H1 (cell line): ENCODE measurements around the gene PAK5. TPM values are rescaled to one million over a fixed set of nuclear protein-coding genes. Genes with fewer than 3 reads are reported as not detected.

ENCODE experiments used
- CTCF ChIA-PET: fragments of 300-600 bp; sonication (Branson Sonifier 250); formaldehyde crosslinking; loops from one replicate; lab custom pipeline; 2021; ENCODE audit not compliant: partially characterized antibody; lab: Charles Lee
- POLR2A ChIA-PET: fragments of 300-600 bp; sonication (Branson Sonifier 250); formaldehyde crosslinking; loops from one replicate; lab custom pipeline; 2021; ENCODE audit warnings: inconsistent platforms; ENCODE audit not compliant: partially characterized antibody; lab: Charles Lee
- DNase-seq, 2 experiments: peaks; one replicate each; pipeline versions ENCODE4 v3.0.0 to v3.0.0-alpha.2; 2010 to 2022; ENCODE audit warnings: low spot score in 2 of 2, low read depth in 1 of 2, mixed read lengths in 1 of 2
- FAIRE-seq: peaks from 2 replicates; lab custom pipeline; 2011; peaks lifted over from hg19 to GRCh38; lab: Jason Lieb, UNC
- H2AFZ ChIP-seq: 2 replicates; pipeline ENCODE4 v1.8.1; 2012; ENCODE audit warnings: low read length, inconsistent platforms
- H2AK5ac ChIP-seq: 2 replicates; pipeline ENCODE4 v1.6.1; 2013; ENCODE audit warnings: low read depth, low read length
- H2BK120ac ChIP-seq: replicated peaks from 2 replicates; pipeline ENCODE3; 2013; ENCODE audit warnings: low read depth, low read length, inconsistent platforms
- H2BK12ac ChIP-seq: 2 replicates; pipeline ENCODE4 v1.6.1; 2013; ENCODE audit warnings: low read depth, low read length
- H2BK15ac ChIP-seq: 2 replicates; pipeline ENCODE4 v1.6.1; 2013; ENCODE audit warnings: low read length
- H2BK20ac ChIP-seq: 2 replicates; pipeline ENCODE4 v1.6.1; 2013; ENCODE audit warnings: low read length
- H2BK5ac ChIP-seq: 2 replicates; pipeline ENCODE4 v1.6.1; 2013; ENCODE audit warnings: low read depth, low read length
- H3K14ac ChIP-seq: 2 replicates; pipeline ENCODE4 v1.6.1; 2013; ENCODE audit warnings: inconsistent platforms; ENCODE audit not compliant: insufficient read length
- H3K18ac ChIP-seq: 2 replicates; pipeline ENCODE4 v1.6.1; 2013; ENCODE audit warnings: low read length; ENCODE audit errors: extremely low read depth
- H3K23ac ChIP-seq: 2 replicates; pipeline ENCODE4 v1.6.1; 2013; ENCODE audit warnings: inconsistent platforms; ENCODE audit not compliant: insufficient read length
- H3K23me2 ChIP-seq: 2 replicates; pipeline ENCODE4 v1.6.1; 2013; ENCODE audit warnings: low read depth, low read length
- H3K27ac ChIP-seq: 2 replicates; pipeline ENCODE4 v1.6.1; 2011; ENCODE audit warnings: low read depth, low read length, inconsistent platforms
- H3K27me3 ChIP-seq, 4 experiments: replicated peaks in 1 of 4; 1 replicate in 1 of 4; 2 replicates in 3 of 4; pipeline versions ENCODE4 v1.6.1 to v1.8.1; 2011 to 2013; ENCODE audit warnings: low read length in 3 of 4, mild to moderate bottlenecking in 3 of 4, inconsistent platforms in 2 of 4, mixed read lengths in 2 of 4, moderate library complexity in 1 of 4; ENCODE audit not compliant: control insufficient read depth in 3 of 4, insufficient read depth in 3 of 4; ENCODE audit errors: extremely low read depth in 1 of 4
- H3K36me3 ChIP-seq, 4 experiments: 2 replicates each; pipeline versions ENCODE4 v1.6.1 to v1.8.1; 2011 to 2013; ENCODE audit warnings: mild to moderate bottlenecking in 4 of 4, low read length in 3 of 4, moderate library complexity in 2 of 4, control low read depth in 1 of 4, inconsistent platforms in 1 of 4; ENCODE audit not compliant: insufficient read depth in 4 of 4, control insufficient read depth in 2 of 4
- H3K4ac ChIP-seq: replicated peaks from 2 replicates; pipeline ENCODE3; 2013; ENCODE audit warnings: low read length, low read depth, mixed read lengths, inconsistent platforms; ENCODE audit not compliant: insufficient read length
- H3K4me1 ChIP-seq, 4 experiments: replicated peaks in 1 of 4; 1 replicate in 1 of 4; 2 replicates in 3 of 4; pipeline versions ENCODE4 v1.6.1 to v1.8.1; 2011 to 2013; ENCODE audit warnings: low read length in 3 of 4, inconsistent platforms in 2 of 4, mixed read lengths in 1 of 4; ENCODE audit not compliant: insufficient read depth in 4 of 4, control insufficient read depth in 3 of 4
- H3K4me2 ChIP-seq, 2 experiments: 2 replicates each; pipeline versions ENCODE4 v1.6.1 to v1.8.1; 2011 to 2013; ENCODE audit warnings: low read depth in 2 of 2, low read length in 2 of 2, control low read depth in 1 of 2, inconsistent platforms in 1 of 2, mild to moderate bottlenecking in 1 of 2; ENCODE audit not compliant: insufficient read depth in 1 of 2
- H3K4me3 ChIP-seq, 4 experiments: fragments of 200-600, 300-600 bp in 1 of 4; sonication (generic), shearing (Covaris generic), sonication (Bioruptor Twin) in 1 of 4; 2 replicates each; pipeline versions ENCODE4 v1.5.1 to v1.8.1; 2011 to 2016; ENCODE audit warnings: low read length in 4 of 4, low read depth in 3 of 4, control low read depth in 2 of 4, inconsistent platforms in 2 of 4, mild to moderate bottlenecking in 2 of 4, mixed read lengths in 1 of 4, moderate library complexity in 1 of 4; ENCODE audit not compliant: insufficient read depth in 2 of 4; ENCODE audit errors: extremely low read depth in 1 of 4
- H3K56ac ChIP-seq: replicated peaks from 2 replicates; pipeline ENCODE3; 2013; ENCODE audit warnings: low read depth, mild to moderate bottlenecking, mixed read lengths, low read length, inconsistent platforms; ENCODE audit not compliant: insufficient read length
- H3K79me1 ChIP-seq: 2 replicates; pipeline ENCODE4 v1.6.1; 2013; ENCODE audit warnings: low read depth, low read length, control low read depth
- H3K79me2 ChIP-seq, 2 experiments: 2 replicates each; pipeline versions ENCODE4 v1.6.1 to v1.8.1; 2012 to 2013; ENCODE audit warnings: low read length in 2 of 2, mild to moderate bottlenecking in 2 of 2, inconsistent platforms in 1 of 2; ENCODE audit not compliant: insufficient read depth in 2 of 2, control insufficient read depth in 1 of 2
- H3K9ac ChIP-seq, 4 experiments: replicated peaks in 1 of 4; 1 replicate in 1 of 4; 2 replicates in 3 of 4; pipeline versions ENCODE4 v1.6.1 to v1.8.1; 2011 to 2013; ENCODE audit warnings: low read depth in 3 of 4, low read length in 3 of 4, control low read depth in 2 of 4, mild to moderate bottlenecking in 2 of 4, moderate library complexity in 2 of 4, inconsistent platforms in 1 of 4; ENCODE audit errors: extremely low read depth in 1 of 4
- H3K9me3 ChIP-seq, 2 experiments: 2 replicates each; pipeline versions ENCODE4 v1.6.1 to v1.8.1; 2012 to 2013; ENCODE audit warnings: mild to moderate bottlenecking in 2 of 2, moderate library complexity in 2 of 2, control low read depth in 1 of 2, inconsistent platforms in 1 of 2, low read depth in 1 of 2, low read length in 1 of 2, mixed read lengths in 1 of 2; ENCODE audit not compliant: insufficient read depth in 2 of 2
- H4K20me1 ChIP-seq, 2 experiments: replicated peaks in 1 of 2; 2 replicates each; pipeline versions ENCODE3 to v1.8.1; 2011 to 2013; ENCODE audit warnings: inconsistent platforms in 2 of 2, low read length in 2 of 2, mild to moderate bottlenecking in 1 of 2; ENCODE audit not compliant: insufficient read depth in 2 of 2, control insufficient read depth in 1 of 2
- H4K5ac ChIP-seq: 2 replicates; pipeline ENCODE4 v1.6.1; 2013; ENCODE audit warnings: low read length, low read depth, mixed read lengths, inconsistent platforms; ENCODE audit not compliant: insufficient read length
- H4K8ac ChIP-seq: 2 replicates; pipeline ENCODE4 v1.8.0; 2013; ENCODE audit warnings: mild to moderate bottlenecking, moderate library complexity, low read length, inconsistent platforms; ENCODE audit not compliant: insufficient read depth; ENCODE audit errors: extremely low read depth
- H4K91ac ChIP-seq: replicated peaks from 2 replicates; pipeline ENCODE3; 2013; ENCODE audit warnings: low read length, mixed read lengths, inconsistent platforms; ENCODE audit not compliant: insufficient read length
- BRCA1 ChIP-seq: IDR thresholded peaks from 2 replicates; pipeline ENCODE4 v1.6.1; 2012; ENCODE audit warnings: low read depth, low read length, improper control_type of control experiment
- CBX5 ChIP-seq: fragments of 300-800, 300-1000 bp; sonication (generic); IDR thresholded peaks from 2 replicates; pipeline ENCODE4 v1.7.1; 2016; ENCODE audit warnings: antibody characterized with exemption, low read length, low read depth
- CHD2 ChIP-seq: IDR thresholded peaks from 2 replicates; pipeline ENCODE4 v1.6.1; 2012; ENCODE audit warnings: low read length, improper control_type of control experiment
- EGR1 ChIP-seq: IDR thresholded peaks from 2 replicates; pipeline ENCODE4 v1.6.1; 2011; ENCODE audit warnings: low read depth, low read length, borderline replicate concordance
- GABPA ChIP-seq: IDR thresholded peaks from 2 replicates; pipeline ENCODE4 v1.6.1; 2011; ENCODE audit warnings: mild to moderate bottlenecking, low read length, moderate library complexity, borderline replicate concordance; ENCODE audit not compliant: insufficient read depth
- MAFK ChIP-seq: IDR thresholded peaks from 2 replicates; pipeline ENCODE4 v1.6.1; 2012; ENCODE audit warnings: low read depth, mild to moderate bottlenecking, improper control_type of control experiment, low read length
- NRF1 ChIP-seq: IDR thresholded peaks from 2 replicates; pipeline ENCODE4 v1.6.1; 2011; ENCODE audit warnings: mild to moderate bottlenecking, low read depth, low read length, improper control_type of control experiment
- SP2 ChIP-seq: IDR thresholded peaks from 2 replicates; pipeline ENCODE4 v1.6.1; 2012; ENCODE audit warnings: mild to moderate bottlenecking, low read length, inconsistent platforms
- ZNF274 ChIP-seq: IDR thresholded peaks from 2 replicates; pipeline ENCODE4 v1.7.0; 2012; ENCODE audit warnings: low read length, borderline replicate concordance; ENCODE audit errors: extremely low read depth
- WGBS, 2 experiments: shearing (Covaris generic) in 1 of 2; methylation state at CpG; one replicate each; pipeline versions ENCODE4 v1.1.6 to v1.1.7; 2013 to 2015; ENCODE audit warnings: low lambda C conversion rate in 2 of 2, mixed read lengths in 2 of 2, inconsistent platforms in 1 of 2, low coverage in 1 of 2, missing lambda C conversion rate in 1 of 2; ENCODE audit not compliant: insufficient replicate concordance in 2 of 2, insufficient coverage in 1 of 2, insufficient read length in 1 of 2; ENCODE audit errors: extremely low coverage in 1 of 2, missing lambda C conversion rate in 1 of 2; 5-methylcytosine and 5-hydroxymethylcytosine counted together
- polyA plus RNA-seq, 7 experiments: library from polyadenylated mRNA; depleted of rRNA in 3 of 7; stranded (reverse) in 5 of 7; unstranded in 2 of 7; fragments of >200 nt in 5 of 7; fragments of 200-250 nt in 2 of 7; gene quantifications; 1 replicate in 5 of 7; 2 replicates in 1 of 7; 4 replicates in 1 of 7; pipeline versions ENCODE4 v1.2.1 to v1.2.3, GENCODE V29; 2011 to 2013; ENCODE audit warnings: missing spikeins in 2 of 7, mixed read lengths in 2 of 7
- total RNA-seq: library from RNA; stranded (reverse); fragmentation: NEBNext Ultra II Directional; extraction: Animal tissue kit (Norgen Biotek cat#: 25700); gene quantifications from 2 replicates; pipeline ENCODE4 v1.2.1, GENCODE V29; 2021

PAK5 gene
- total and polyA plus RNA-seq, 2 of the 8 experiments (the other 6 are each of a cell fraction or from before 2014, with no cell fraction given) = 0.54 to 0.80 TPM

DNA sequence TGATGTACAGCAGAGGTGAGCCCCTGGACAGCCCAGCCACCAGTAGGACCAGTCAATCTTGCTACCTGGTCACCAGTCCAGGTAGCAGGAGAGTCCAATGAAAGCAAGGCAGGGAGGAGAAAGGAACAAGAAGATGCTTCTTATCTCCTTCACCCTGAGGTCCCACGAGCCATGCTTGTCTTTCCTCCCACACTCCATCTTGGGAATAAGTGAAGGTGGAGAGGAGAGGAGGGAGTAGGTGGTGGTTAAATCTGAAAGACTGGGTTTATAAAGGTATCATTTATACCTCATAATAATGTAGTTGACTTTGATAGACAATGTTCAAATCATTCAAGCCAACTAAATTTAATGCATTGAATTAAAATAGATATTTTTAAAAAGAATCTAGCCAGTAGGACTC lies 288.6 kb downstream of the PAK5 start:
- Histone ChIP-seq H4K8ac (no peak overlapping the region), H3K14ac (no peak overlapping the region), H3K56ac (no peak overlapping the region), H2BK5ac (no peak overlapping the region), H2BK120ac (no peak overlapping the region), H2AFZ (no peak overlapping the region), H4K20me1 (no peaks in the 10 kb centered on the region), H3K27me3 (no peaks in the 10 kb centered on the region), H4K5ac (no peak overlapping the region), H3K9ac (no peak overlapping the region), H2BK15ac (no peak overlapping the region), H3K9me3 (no peaks in the 10 kb centered on the region), H4K91ac (no peak overlapping the region), H2AK5ac (no peak overlapping the region), H3K4me1 (no peaks in the 10 kb centered on the region), H3K23ac (no peak overlapping the region), H3K79me1 (no peaks in the 10 kb centered on the region), H2BK12ac (no peak overlapping the region), H2BK20ac (no peak overlapping the region), H3K4me2 (no peak overlapping the region), H3K23me2 (no peaks in the 10 kb centered on the region), H3K4ac (no peak overlapping the region), H3K18ac (no peak overlapping the region), H3K36me3 (no peaks in the 10 kb centered on the region), H3K27ac (no peak overlapping the region), H3K4me3 (no peak overlapping the region), H3K79me2 (no peaks in the 10 kb centered on the region)
- no peak for DNase-seq
- POLR2A ChIA-PET = no interaction called here
- WGBS, 2 experiments = 92% methylated on average over 1 of the region's 1 CpG; no CpG with 5 or more reads in 1 of the 2 experiments
- FAIRE-seq = no peak
- CTCF ChIA-PET = no interaction called here
- TF ChIP-seq CBX5 (no peak), NRF1 (no peak), ZNF274 (no peak), CHD2 (no peak), GABPA (no peak), MAFK (no peak), BRCA1 (no peak), SP2 (no peak), EGR1 (no peak)
